C4-2B (cell line): ENCODE measurements around the gene ZNF385B.

Experiments used
- ZFX ChIP-seq: fragments of 450-650 bp; IDR thresholded peaks from 2 replicates; pipeline ENCODE4 v1.6.1; 2017
- TF ChIP-seq, protein P1 (sequence below): fragments of 450-650 bp; conservative IDR thresholded peaks from 2 replicates; pipeline ENCODE4 v1.5.1; 2017; ENCODE audit warnings: mild to moderate bottlenecking

DNA sequence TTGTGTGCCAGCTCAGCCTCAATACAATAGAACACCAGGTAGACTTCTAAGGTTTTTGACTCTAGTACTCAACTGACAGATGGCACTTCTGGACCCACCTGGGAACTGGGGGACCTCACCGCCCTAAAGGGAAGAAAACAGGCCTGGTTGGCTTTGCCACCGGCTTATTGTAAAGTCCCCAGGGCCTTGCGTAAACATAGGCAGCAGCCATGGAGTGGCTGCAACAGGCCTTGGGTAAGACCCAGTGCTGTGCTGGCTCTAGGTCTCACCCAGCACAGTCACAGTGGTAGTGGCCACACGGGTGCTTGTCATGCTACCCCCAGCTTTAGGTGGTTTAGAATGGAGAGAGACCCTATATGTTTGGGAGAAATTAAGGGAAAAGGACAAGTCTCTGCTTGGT lies 366.1 kb downstream of the ZNF385B start:
- TF ChIP-seq, protein P1, sequence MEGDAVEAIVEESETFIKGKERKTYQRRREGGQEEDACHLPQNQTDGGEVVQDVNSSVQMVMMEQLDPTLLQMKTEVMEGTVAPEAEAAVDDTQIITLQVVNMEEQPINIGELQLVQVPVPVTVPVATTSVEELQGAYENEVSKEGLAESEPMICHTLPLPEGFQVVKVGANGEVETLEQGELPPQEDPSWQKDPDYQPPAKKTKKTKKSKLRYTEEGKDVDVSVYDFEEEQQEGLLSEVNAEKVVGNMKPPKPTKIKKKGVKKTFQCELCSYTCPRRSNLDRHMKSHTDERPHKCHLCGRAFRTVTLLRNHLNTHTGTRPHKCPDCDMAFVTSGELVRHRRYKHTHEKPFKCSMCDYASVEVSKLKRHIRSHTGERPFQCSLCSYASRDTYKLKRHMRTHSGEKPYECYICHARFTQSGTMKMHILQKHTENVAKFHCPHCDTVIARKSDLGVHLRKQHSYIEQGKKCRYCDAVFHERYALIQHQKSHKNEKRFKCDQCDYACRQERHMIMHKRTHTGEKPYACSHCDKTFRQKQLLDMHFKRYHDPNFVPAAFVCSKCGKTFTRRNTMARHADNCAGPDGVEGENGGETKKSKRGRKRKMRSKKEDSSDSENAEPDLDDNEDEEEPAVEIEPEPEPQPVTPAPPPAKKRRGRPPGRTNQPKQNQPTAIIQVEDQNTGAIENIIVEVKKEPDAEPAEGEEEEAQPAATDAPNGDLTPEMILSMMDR, result no peak
- TF ChIP-seq ZFX, result no peak
